Measurements from ENCODE around the gene RALA. TPM values are rescaled to one million over a fixed set of nuclear protein-coding genes. Genes with fewer than 3 reads are reported as not detected.

RALA gene
- total and polyA plus RNA-seq, 2 of the 13 experiments (the other 11 are each of a cell fraction or from before 2014, with no cell fraction given), result 11.8 to 19.5 TPM

GRCh38 chr7:39732837-39733804, 109.7 kb downstream of the RALA start (continued):
- no peak for TF ChIP-seq ZNF704 (CRISPR knock-in tag; IDR thresholded peaks at IDR 0.05; ENCODE audit: borderline replicate concordance)
- TF ChIP-seq CHD4 (IDR thresholded peaks at IDR 0.05; ENCODE audit: borderline replicate concordance, low read length), result no peak
- TF ChIP-seq ZNF589 (CRISPR knock-in tag; conservative IDR thresholded peaks at IDR 0.05), result no peak
- no peak for TF ChIP-seq FOXO4 (CRISPR knock-in tag; conservative IDR thresholded peaks at IDR 0.05)
- TF ChIP-seq FOSL2 (CRISPR knock-in tag; IDR thresholded peaks at IDR 0.05), result no peak
- no peak for TF ChIP-seq ZNF468 (CRISPR knock-in tag; IDR thresholded peaks at IDR 0.05)
- TF ChIP-seq NR0B2 (CRISPR knock-in tag; IDR thresholded peaks at IDR 0.05), result no peak
- TF ChIP-seq ZNF770 (CRISPR knock-in tag; IDR thresholded peaks at IDR 0.05), result no peak
- TF ChIP-seq CEBPG (CRISPR knock-in tag; IDR thresholded peaks at IDR 0.05), result no peak
- TF ChIP-seq NRL (CRISPR knock-in tag; IDR thresholded peaks at IDR 0.05; ENCODE audit: borderline replicate concordance), result no peak
- no peak for TF ChIP-seq ZNF720 (CRISPR knock-in tag; IDR thresholded peaks at IDR 0.05)
- TF ChIP-seq ZNF496 (CRISPR knock-in tag; IDR thresholded peaks at IDR 0.05; ENCODE audit: insufficient replicate concordance), result no peak
- TF ChIP-seq NFYC (CRISPR knock-in tag; IDR thresholded peaks at IDR 0.05), result peak; percentile 84
- no peak for TF ChIP-seq TP53 (CRISPR knock-in tag; conservative IDR thresholded peaks at IDR 0.05)
- peak; percentile 100 for TF ChIP-seq RFX5 (IDR thresholded peaks at IDR 0.05; ENCODE audit: low read depth, low read length)
- no peak for TF ChIP-seq ZNF513 (CRISPR knock-in tag; conservative IDR thresholded peaks at IDR 0.05)
- TF ChIP-seq AHR (CRISPR knock-in tag; IDR thresholded peaks at IDR 0.05), result no peak
- no peak for TF ChIP-seq CCDC6 (CRISPR knock-in tag; IDR thresholded peaks at IDR 0.05)
- no peak for TF ChIP-seq GTF3A (CRISPR knock-in tag; conservative IDR thresholded peaks at IDR 0.05)
- no peak for TF ChIP-seq ZNF749 (CRISPR knock-in tag; IDR thresholded peaks at IDR 0.05; ENCODE audit: borderline replicate concordance)
